ENCODE measurements around the gene CAPN10.

The CAPN10 gene

DNA sequence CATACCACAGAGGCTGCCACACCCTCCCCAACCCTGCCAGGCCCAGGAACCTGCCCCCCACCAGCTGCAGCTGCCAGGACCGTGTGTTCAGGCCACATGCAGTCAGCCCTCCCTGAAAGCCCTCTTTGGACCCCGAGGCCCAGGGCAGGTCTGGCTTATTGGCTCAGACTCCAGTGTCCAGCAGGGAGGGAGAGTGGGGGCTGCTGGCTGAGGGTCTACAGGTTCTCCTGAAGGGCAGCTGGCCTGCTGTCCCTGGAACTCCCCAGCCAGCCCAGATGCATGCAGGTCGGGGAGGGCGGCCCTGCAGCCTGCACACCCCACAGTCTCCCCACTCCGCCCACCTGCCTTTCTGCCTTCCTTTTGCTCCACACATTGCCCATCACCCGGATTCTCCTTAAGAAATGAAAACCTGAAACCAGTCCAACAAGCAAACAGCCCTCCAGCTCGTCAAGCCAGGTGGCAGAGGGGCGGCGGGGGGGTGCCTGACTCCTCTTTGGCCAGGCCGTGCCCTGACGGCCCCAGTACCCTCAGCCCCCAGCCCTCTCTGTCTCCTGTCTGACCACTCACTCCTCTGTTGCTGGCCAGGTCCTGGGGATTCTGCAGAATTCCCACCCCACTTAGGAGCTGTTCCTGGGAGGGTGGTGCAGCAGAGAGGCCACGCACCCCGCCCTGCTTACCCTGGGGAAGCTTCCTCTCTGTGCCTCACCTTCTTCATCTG is 56.7 kb downstream of the CAPN10 start:
- Histone ChIP-seq H3K4me1 (ENCODE audit: insufficient read depth, low read length) (no peaks in the 10 kb centered on the region), H4K20me1 (ENCODE audit: insufficient read depth, low read length) (peaks cover 5% of the 10 kb centered on the region; the same call in 1 of the 2 replicates), H3K27ac (ENCODE audit: low read length) (no peak overlapping the region), H3K79me2 (ENCODE audit: insufficient read depth, low read length) (no peaks in the 10 kb centered on the region), H2AFZ (ENCODE audit: low read depth, low read length) (no peak overlapping the region), H3K9ac (ENCODE audit: low read depth, low read length) (no peak overlapping the region), H3K4me3 (ENCODE audit: low read depth in 1 of 2, low read length in 2 of 2) (no peak overlapping the region), H3K9me3 (ENCODE audit: insufficient read depth, low read length, severe bottlenecking) (no peaks in the 10 kb centered on the region), H3K4me2 (ENCODE audit: insufficient read depth, low read length) (no peak overlapping the region), H3K36me3 (ENCODE audit: insufficient read depth, low read length) (no peaks in the 10 kb centered on the region), H3K27me3 (ENCODE audit: insufficient read depth, low read length, poor library complexity) (peaks cover 1% of the 10 kb centered on the region)
- no peak for DNase-seq
- TF ChIP-seq EZH2 (IDR thresholded peaks at IDR 0.05; ENCODE audit: borderline replicate concordance, low read depth, low read length, severe bottlenecking): no peak
- TF ChIP-seq, protein P1, sequence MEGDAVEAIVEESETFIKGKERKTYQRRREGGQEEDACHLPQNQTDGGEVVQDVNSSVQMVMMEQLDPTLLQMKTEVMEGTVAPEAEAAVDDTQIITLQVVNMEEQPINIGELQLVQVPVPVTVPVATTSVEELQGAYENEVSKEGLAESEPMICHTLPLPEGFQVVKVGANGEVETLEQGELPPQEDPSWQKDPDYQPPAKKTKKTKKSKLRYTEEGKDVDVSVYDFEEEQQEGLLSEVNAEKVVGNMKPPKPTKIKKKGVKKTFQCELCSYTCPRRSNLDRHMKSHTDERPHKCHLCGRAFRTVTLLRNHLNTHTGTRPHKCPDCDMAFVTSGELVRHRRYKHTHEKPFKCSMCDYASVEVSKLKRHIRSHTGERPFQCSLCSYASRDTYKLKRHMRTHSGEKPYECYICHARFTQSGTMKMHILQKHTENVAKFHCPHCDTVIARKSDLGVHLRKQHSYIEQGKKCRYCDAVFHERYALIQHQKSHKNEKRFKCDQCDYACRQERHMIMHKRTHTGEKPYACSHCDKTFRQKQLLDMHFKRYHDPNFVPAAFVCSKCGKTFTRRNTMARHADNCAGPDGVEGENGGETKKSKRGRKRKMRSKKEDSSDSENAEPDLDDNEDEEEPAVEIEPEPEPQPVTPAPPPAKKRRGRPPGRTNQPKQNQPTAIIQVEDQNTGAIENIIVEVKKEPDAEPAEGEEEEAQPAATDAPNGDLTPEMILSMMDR (IDR thresholded peaks at IDR 0.05; ENCODE audit: borderline replicate concordance, extremely low read depth, low read length, poor library complexity, severe bottlenecking): no peak
- ATAC-seq (ENCODE audit: insufficient read depth, low read depth): no peak

DNA sequence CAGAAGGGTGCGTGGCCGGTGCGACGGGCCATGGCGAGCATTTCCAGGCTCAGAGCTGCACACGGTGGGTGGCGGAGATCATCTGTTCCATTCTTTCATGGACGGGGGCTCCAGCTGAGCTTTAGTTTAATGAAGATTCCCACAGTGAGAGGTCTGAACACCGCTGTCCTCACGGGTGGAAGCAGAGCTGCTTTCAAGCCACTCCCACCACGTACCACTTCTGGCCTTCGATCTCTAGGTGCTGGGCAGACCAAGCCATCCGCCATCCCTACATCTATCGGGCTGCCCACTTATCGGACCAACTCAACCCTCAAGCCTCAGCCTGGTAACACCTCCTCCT is 57.2 kb downstream of the CAPN10 start:
- H3K4me3 ChIP-seq (ENCODE audit: low read depth in 1 of 2, low read length in 2 of 2): no peak overlapping the region
- H4K20me1 ChIP-seq (ENCODE audit: insufficient read depth, low read length): peaks cover 9% of the 10 kb centered on the region; the same call in 1 of the 2 replicates
- DNase-seq (no peak), ATAC-seq (ENCODE audit: insufficient read depth, low read depth) (no peak)
- TF ChIP-seq, protein P1 (IDR thresholded peaks at IDR 0.05; ENCODE audit: borderline replicate concordance, extremely low read depth, low read length, poor library complexity, severe bottlenecking): no peak
- TF ChIP-seq EZH2 (IDR thresholded peaks at IDR 0.05; ENCODE audit: borderline replicate concordance, low read depth, low read length, severe bottlenecking): no peak
- H3K4me1 ChIP-seq (ENCODE audit: insufficient read depth, low read length): no peaks in the 10 kb centered on the region
- no peaks in the 10 kb centered on the region for H3K36me3 ChIP-seq (ENCODE audit: insufficient read depth, low read length)
- H3K9me3 ChIP-seq (ENCODE audit: insufficient read depth, low read length, severe bottlenecking): no peaks in the 10 kb centered on the region
- no peak overlapping the region for H3K4me2 ChIP-seq (ENCODE audit: insufficient read depth, low read length)
- no peaks in the 10 kb centered on the region for H3K79me2 ChIP-seq (ENCODE audit: insufficient read depth, low read length)
- H3K27me3 ChIP-seq (ENCODE audit: insufficient read depth, low read length, poor library complexity): peaks cover 6% of the 10 kb centered on the region
- H3K9ac ChIP-seq (ENCODE audit: low read depth, low read length): no peak overlapping the region
- no peak overlapping the region for H2AFZ ChIP-seq (ENCODE audit: low read depth, low read length)
- no peak overlapping the region for H3K27ac ChIP-seq (ENCODE audit: low read length)

DNA sequence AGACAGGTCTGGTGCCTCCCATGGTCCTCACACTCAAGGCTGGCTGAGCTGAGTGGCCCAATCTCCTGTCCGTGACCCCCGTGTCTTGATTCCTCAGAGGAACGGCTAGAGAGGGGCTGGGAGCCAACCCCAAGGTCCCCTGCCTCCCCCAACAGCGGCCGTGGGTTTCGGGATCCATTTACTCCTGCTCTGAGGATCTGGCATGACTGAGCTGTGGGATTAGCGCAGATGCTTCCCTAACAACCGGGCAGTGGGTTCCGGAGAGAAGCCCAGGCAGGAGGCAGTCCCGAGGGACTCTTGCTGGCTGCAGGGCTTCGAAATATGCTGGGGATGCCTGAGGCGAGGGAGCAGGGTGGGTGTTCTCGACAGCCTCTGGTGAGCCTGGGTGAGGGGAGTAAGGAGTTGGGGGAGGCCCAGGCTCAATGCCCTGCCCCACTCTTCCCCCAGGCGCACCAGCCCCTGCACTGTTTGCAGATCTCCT is 57.7 kb downstream of the CAPN10 start:
- TF ChIP-seq EZH2 (IDR thresholded peaks at IDR 0.05; ENCODE audit: borderline replicate concordance, low read depth, low read length, severe bottlenecking): no peak
- TF ChIP-seq, protein P1 (IDR thresholded peaks at IDR 0.05; ENCODE audit: borderline replicate concordance, extremely low read depth, low read length, poor library complexity, severe bottlenecking): no peak
- no peaks in the 10 kb centered on the region for H3K4me1 ChIP-seq (ENCODE audit: insufficient read depth, low read length)
- H4K20me1 ChIP-seq (ENCODE audit: insufficient read depth, low read length): peaks cover 9% of the 10 kb centered on the region; the same call in 1 of the 2 replicates
- no peak overlapping the region for H3K4me2 ChIP-seq (ENCODE audit: insufficient read depth, low read length)
- no peak overlapping the region for H3K4me3 ChIP-seq (ENCODE audit: low read depth in 1 of 2, low read length in 2 of 2)
- H3K9ac ChIP-seq (ENCODE audit: low read depth, low read length): no peak overlapping the region
- H3K27ac ChIP-seq (ENCODE audit: low read length): no peak overlapping the region
- H3K27me3 ChIP-seq (ENCODE audit: insufficient read depth, low read length, poor library complexity): peaks cover 9% of the 10 kb centered on the region
- H2AFZ ChIP-seq (ENCODE audit: low read depth, low read length): no peak overlapping the region
- H3K9me3 ChIP-seq (ENCODE audit: insufficient read depth, low read length, severe bottlenecking): no peaks in the 10 kb centered on the region
- no peaks in the 10 kb centered on the region for H3K36me3 ChIP-seq (ENCODE audit: insufficient read depth, low read length)
- no peaks in the 10 kb centered on the region for H3K79me2 ChIP-seq (ENCODE audit: insufficient read depth, low read length)
- ATAC-seq (ENCODE audit: insufficient read depth, low read depth) (no peak; the same call in 2 of the 3 replicates), DNase-seq (no peak)
